ENCODE data around the gene ARHGEF4. TPM values are rescaled to one million over a fixed set of nuclear protein-coding genes. Genes with fewer than 3 reads are reported as not detected.

The ARHGEF4 gene
- total and polyA plus RNA-seq, 2 experiments from 2014 or later: 26.0 to 82.2 TPM

GRCh38 chr2:131032393-131032836, 195.7 kb downstream of the ARHGEF4 start:
- H3K27ac ChIP-seq: no peak overlapping the region
- H3K27me3 ChIP-seq: peaks cover 9% of the 10 kb centered on the region
- no peak overlapping the region for H3K4me3 ChIP-seq
- H3K36me3 ChIP-seq: no peaks in the 10 kb centered on the region
- DNase-seq (ENCODE audit: low read depth in 1 of 2, low spot score in 1 of 2): no peak
- TF ChIP-seq CTCF (IDR thresholded peaks at IDR 0.05; ENCODE audit: low read depth, low read length): no peak
- no peaks in the 10 kb centered on the region for H3K9me3 ChIP-seq (ENCODE audit: low read depth)
- peaks cover 44% of the 10 kb centered on the region for H3K4me1 ChIP-seq (ENCODE audit: low read depth)

- H3K36me3 ChIP-seq: no peaks in the 10 kb centered on the region
- H3K27ac ChIP-seq: no peak overlapping the region
- no peak for DNase-seq (ENCODE audit: low read depth in 1 of 2, low spot score in 1 of 2)
- peaks cover 44% of the 10 kb centered on the region for H3K4me1 ChIP-seq (ENCODE audit: low read depth)
- H3K27me3 ChIP-seq: peaks cover 9% of the 10 kb centered on the region
- no peak overlapping the region for H3K4me3 ChIP-seq
- no peaks in the 10 kb centered on the region for H3K9me3 ChIP-seq (ENCODE audit: low read depth)
- TF ChIP-seq CTCF (IDR thresholded peaks at IDR 0.05; ENCODE audit: low read depth, low read length): no peak
These were observed 197.0 kb downstream of the ARHGEF4 start for GRCh38 chr2:131033786-131034121.

GRCh38 chr2:131034122-131035051, 197.7 kb downstream of the ARHGEF4 start:
- peak; percentile 48 to 79 for DNase-seq (ENCODE audit: low read depth in 1 of 2, low spot score in 1 of 2)
- TF ChIP-seq CTCF (IDR thresholded peaks at IDR 0.05; ENCODE audit: low read depth, low read length): no peak
- peak overlapping the region; percentile 52 for H3K4me3 ChIP-seq
- peaks cover 9% of the 10 kb centered on the region for H3K27me3 ChIP-seq
- H3K4me1 ChIP-seq (ENCODE audit: low read depth): peaks cover 44% of the 10 kb centered on the region
- no peak overlapping the region for H3K27ac ChIP-seq
- H3K9me3 ChIP-seq (ENCODE audit: low read depth): no peaks in the 10 kb centered on the region
- H3K36me3 ChIP-seq: no peaks in the 10 kb centered on the region

GRCh38 chr2:131035112-131035825, 198.6 kb downstream of the ARHGEF4 start:
- DNase-seq (ENCODE audit: low read depth in 1 of 2, low spot score in 1 of 2): peak in 1 of 2 donors; percentile 12
- Histone ChIP-seq H3K4me1 (ENCODE audit: low read depth) (peaks cover 41% of the 10 kb centered on the region), H3K4me3 (peak overlapping the region; percentile 21), H3K27me3 (peaks cover 9% of the 10 kb centered on the region), H3K9me3 (ENCODE audit: low read depth) (no peaks in the 10 kb centered on the region), H3K36me3 (no peaks in the 10 kb centered on the region), H3K27ac (no peak overlapping the region)
- TF ChIP-seq CTCF (IDR thresholded peaks at IDR 0.05; ENCODE audit: low read depth, low read length): no peak

GRCh38 chr2:131035826-131036231, 199.1 kb downstream of the ARHGEF4 start:
- Histone ChIP-seq H3K27me3 (peaks cover 9% of the 10 kb centered on the region), H3K9me3 (ENCODE audit: low read depth) (no peaks in the 10 kb centered on the region), H3K4me3 (peak overlapping the region; percentile 21), H3K27ac (no peak overlapping the region), H3K36me3 (no peaks in the 10 kb centered on the region), H3K4me1 (ENCODE audit: low read depth) (peaks cover 35% of the 10 kb centered on the region)
- DNase-seq (ENCODE audit: low read depth in 1 of 2, low spot score in 1 of 2): peak in 1 of 2 donors; percentile 37
- no peak for TF ChIP-seq CTCF (IDR thresholded peaks at IDR 0.05; ENCODE audit: low read depth, low read length)
